Right lobe of liver (tissue), 4 donors: ENCODE data around the gene DYNC1I2.

Experiments used
- POLR2A ChIP-seq: fragments of 450-650 bp; IDR thresholded peaks from one replicate; pipeline ENCODE4 v1.6.1; 2017; ENCODE audit warnings: antibody characterized with exemption, mild to moderate bottlenecking
- TF ChIP-seq, protein P1 (sequence below), 4 donors: fragments of 200-600 bp in 3 of 4; fragments of 450-650 bp in 1 of 4; IDR thresholded peaks; one replicate each; pipeline versions ENCODE4 v1.5.1 to v1.8.0; 2016 to 2022; ENCODE audit warnings: antibody characterized with exemption in 4 of 4, mild to moderate bottlenecking in 2 of 4
- donor health status: DM: no; HTN: no; CAD: no.
- donor health status: DM: no; HTN: no; CAD: no.
- donor health status: DM: no; HTN: yes; CAD: no.

DNA sequence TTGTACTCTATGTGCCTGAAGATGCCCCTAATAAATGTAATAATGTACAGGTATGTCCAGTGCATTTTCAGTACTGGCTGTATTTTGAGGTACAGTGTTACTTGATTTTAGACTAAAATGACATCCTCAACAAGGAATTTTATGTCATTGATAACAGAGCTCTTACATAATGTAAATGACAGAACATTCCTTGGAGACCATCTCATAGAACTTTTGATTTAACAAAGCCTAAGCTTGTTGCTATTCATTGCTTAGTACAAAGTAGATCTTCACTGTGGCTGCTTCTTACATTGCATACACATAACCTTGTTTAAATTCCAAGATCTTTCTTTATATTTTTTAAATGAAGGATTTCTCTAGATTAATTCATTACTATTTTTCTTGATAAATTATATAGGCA is 24.1 kb downstream of the DYNC1I2 start:
- TF ChIP-seq, protein P1, sequence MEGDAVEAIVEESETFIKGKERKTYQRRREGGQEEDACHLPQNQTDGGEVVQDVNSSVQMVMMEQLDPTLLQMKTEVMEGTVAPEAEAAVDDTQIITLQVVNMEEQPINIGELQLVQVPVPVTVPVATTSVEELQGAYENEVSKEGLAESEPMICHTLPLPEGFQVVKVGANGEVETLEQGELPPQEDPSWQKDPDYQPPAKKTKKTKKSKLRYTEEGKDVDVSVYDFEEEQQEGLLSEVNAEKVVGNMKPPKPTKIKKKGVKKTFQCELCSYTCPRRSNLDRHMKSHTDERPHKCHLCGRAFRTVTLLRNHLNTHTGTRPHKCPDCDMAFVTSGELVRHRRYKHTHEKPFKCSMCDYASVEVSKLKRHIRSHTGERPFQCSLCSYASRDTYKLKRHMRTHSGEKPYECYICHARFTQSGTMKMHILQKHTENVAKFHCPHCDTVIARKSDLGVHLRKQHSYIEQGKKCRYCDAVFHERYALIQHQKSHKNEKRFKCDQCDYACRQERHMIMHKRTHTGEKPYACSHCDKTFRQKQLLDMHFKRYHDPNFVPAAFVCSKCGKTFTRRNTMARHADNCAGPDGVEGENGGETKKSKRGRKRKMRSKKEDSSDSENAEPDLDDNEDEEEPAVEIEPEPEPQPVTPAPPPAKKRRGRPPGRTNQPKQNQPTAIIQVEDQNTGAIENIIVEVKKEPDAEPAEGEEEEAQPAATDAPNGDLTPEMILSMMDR (IDR thresholded peaks at IDR 0.05): no peak
- TF ChIP-seq POLR2A: no peak
